HEK293T (cell line): ENCODE data around the gene TOMM7.

ENCODE experiments used
- CTCF ChIA-PET: fragments of 350-600 bp; formaldehyde crosslinking; extraction: SDS; loops from one replicate; lab custom pipeline; 2021; ENCODE audit warnings: antibody characterized with exemption, inconsistent platforms; lab: Yijun Ruan, JAX
- POLR2A ChIA-PET: fragments of 350-600 bp; formaldehyde crosslinking; extraction: SDS; loops from one replicate; lab custom pipeline; 2020; ENCODE audit warnings: antibody characterized with exemption, inconsistent platforms; lab: Yijun Ruan, JAX
- DNase-seq: peaks from one replicate; pipeline ENCODE4 v3.0.0; 2012; ENCODE audit warnings: mixed read lengths; ENCODE audit errors: extremely low spot score
- ARNT ChIP-seq: fragments of 450-650 bp; IDR thresholded peaks from 2 replicates; pipeline ENCODE4 v1.6.1; 2017; ENCODE audit warnings: mild to moderate bottlenecking
- BHLHE40 ChIP-seq: fragments of 450-650 bp; IDR thresholded peaks from 2 replicates; pipeline ENCODE4 v1.6.1; 2016; ENCODE audit warnings: mild to moderate bottlenecking, moderate library complexity, borderline replicate concordance
- CTBP1 ChIP-seq: fragments of 450-650 bp; IDR thresholded peaks from 2 replicates; pipeline ENCODE4 v1.6.1; 2016; ENCODE audit warnings: borderline replicate concordance
- ELF4 ChIP-seq: fragments of 450-650 bp; IDR thresholded peaks from 2 replicates; pipeline ENCODE4 v1.6.1; 2017; ENCODE audit warnings: antibody characterized with exemption
- FOXA1 ChIP-seq: fragments of 450-650 bp; IDR thresholded peaks from 2 replicates; pipeline ENCODE4 v1.6.1; 2016; ENCODE audit warnings: mild to moderate bottlenecking
- FOXK2 ChIP-seq: fragments of 450-650 bp; IDR thresholded peaks from 2 replicates; pipeline ENCODE4 v1.6.1; 2016; ENCODE audit warnings: mild to moderate bottlenecking
- FOXM1 ChIP-seq: fragments of 450-650 bp; IDR thresholded peaks from 2 replicates; pipeline ENCODE4 v1.6.1; 2017; ENCODE audit warnings: mild to moderate bottlenecking, borderline replicate concordance
- HDGF ChIP-seq: fragments of 450-650 bp; IDR thresholded peaks from 2 replicates; pipeline ENCODE4 v1.6.1; 2017; ENCODE audit warnings: antibody characterized with exemption, borderline replicate concordance
- L3MBTL2 ChIP-seq: fragments of 450-650 bp; conservative IDR thresholded peaks from 2 replicates; pipeline ENCODE4 v1.6.1; 2016; ENCODE audit warnings: mild to moderate bottlenecking
- LEF1 ChIP-seq: fragments of 450-650 bp; IDR thresholded peaks from 2 replicates; pipeline ENCODE4 v1.6.1; 2017; ENCODE audit warnings: mild to moderate bottlenecking, borderline replicate concordance
- NFRKB ChIP-seq: fragments of 450-650 bp; IDR thresholded peaks from 2 replicates; pipeline ENCODE4 v1.6.1; 2016; ENCODE audit warnings: mild to moderate bottlenecking, moderate library complexity
- SP1 ChIP-seq: fragments of 450-650 bp; IDR thresholded peaks from 2 replicates; pipeline ENCODE4 v1.6.1; 2017
- SUZ12 ChIP-seq: fragments of 450-650 bp; IDR thresholded peaks from 2 replicates; pipeline ENCODE4 v1.6.1; 2016; ENCODE audit warnings: mild to moderate bottlenecking
- TARDBP ChIP-seq: fragments of 450-650 bp; IDR thresholded peaks from 2 replicates; pipeline ENCODE4 v1.6.1; 2016
- ZNF384 ChIP-seq: fragments of 450-650 bp; IDR thresholded peaks from 2 replicates; pipeline ENCODE4 v1.6.1; 2016
- TF ChIP-seq, protein P1 (sequence below): fragments of 450-650 bp; IDR thresholded peaks from 2 replicates; pipeline ENCODE4 v1.6.1; 2016

Gene TOMM7

GRCh38 chr7:22823142-22823497 is 471 bp upstream of the TOMM7 start:
- TF ChIP-seq FOXA1 (no peak), L3MBTL2 (peak; percentile 26)
- DNase-seq, result no peak
- ChIA-PET POLR2A (interaction anchor here (0.7 to 1.8 kb wide), 3 partner anchors 11 to 36 kb away, joined by 3 to 4 read pairs (median 3); no protein-coding TSS in a partner anchor), CTCF (no interaction called here)

DNA sequence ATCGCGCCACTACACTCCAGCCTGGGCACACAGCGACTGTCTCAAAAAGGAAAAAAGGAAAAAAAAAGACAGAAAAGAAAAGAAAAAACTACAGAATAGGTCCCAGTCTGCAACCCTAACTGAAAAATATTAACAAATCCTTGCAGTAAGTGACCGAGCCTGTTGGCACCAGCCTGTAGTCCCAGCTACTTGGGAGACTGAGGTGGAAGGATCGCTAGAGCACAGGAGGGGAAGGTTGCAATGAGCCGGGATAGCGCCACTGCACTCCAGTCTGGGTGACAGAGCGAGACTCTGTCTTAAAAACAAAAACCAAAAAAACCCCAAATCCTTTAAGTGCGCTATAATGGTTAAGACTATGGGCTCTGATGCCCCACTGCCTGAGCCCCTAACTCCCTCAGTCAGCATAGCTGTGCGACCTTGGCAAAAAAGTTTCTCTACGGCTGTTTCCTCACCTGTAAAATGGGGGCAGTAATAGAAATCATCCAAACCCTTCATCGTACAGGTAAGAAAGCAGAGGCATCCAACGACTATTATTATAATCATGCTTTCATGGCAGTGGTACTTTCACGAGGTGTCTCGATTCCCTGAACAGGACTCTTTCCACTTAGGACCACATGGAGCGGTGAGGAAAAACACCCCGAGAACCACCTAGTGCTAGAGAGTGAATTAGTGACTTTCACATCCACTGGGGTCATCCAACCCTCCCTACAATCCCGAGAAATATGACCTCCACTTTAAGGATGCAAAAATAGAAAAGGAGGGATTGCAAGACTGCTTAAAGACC is 755 bp downstream of the TOMM7 start:
- DNase-seq, result no peak
- ChIA-PET POLR2A (interaction anchor here (0.9 to 1.8 kb wide), 3 partner anchors 12 to 38 kb away, joined by 3 to 4 read pairs (median 3); no protein-coding TSS in a partner anchor), CTCF (interaction anchor here (0.5 to 1.2 kb wide), 3 partner anchors 39 to 236 kb away, joined by 3 to 5 read pairs (median 4); no protein-coding TSS in a partner anchor)
- TF ChIP-seq NFRKB (no peak), FOXK2 (no peak), LEF1 (no peak), CTBP1 (no peak), HDGF (no peak), ZNF384 (no peak), FOXA1 (no peak), FOXM1 (no peak), TARDBP (no peak), ELF4 (no peak), ARNT (no peak)

- DNase-seq, result no peak
- TF ChIP-seq BHLHE40, result no peak
- TF ChIP-seq SP1, result no peak
- no peak for TF ChIP-seq ARNT
- no peak for TF ChIP-seq SUZ12
- no peak for TF ChIP-seq LEF1
- no peak for TF ChIP-seq FOXM1
- TF ChIP-seq, protein P1, sequence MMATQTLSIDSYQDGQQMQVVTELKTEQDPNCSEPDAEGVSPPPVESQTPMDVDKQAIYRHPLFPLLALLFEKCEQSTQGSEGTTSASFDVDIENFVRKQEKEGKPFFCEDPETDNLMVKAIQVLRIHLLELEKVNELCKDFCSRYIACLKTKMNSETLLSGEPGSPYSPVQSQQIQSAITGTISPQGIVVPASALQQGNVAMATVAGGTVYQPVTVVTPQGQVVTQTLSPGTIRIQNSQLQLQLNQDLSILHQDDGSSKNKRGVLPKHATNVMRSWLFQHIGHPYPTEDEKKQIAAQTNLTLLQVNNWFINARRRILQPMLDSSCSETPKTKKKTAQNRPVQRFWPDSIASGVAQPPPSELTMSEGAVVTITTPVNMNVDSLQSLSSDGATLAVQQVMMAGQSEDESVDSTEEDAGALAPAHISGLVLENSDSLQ, result no peak
- TF ChIP-seq FOXA1, result no peak
- TF ChIP-seq NFRKB, result no peak
- TF ChIP-seq L3MBTL2, result no peak
- no peak for TF ChIP-seq CTBP1
- no peak for TF ChIP-seq TARDBP
- TF ChIP-seq HDGF, result no peak
- TF ChIP-seq FOXK2, result no peak
- TF ChIP-seq ELF4, result no peak
- TF ChIP-seq ZNF384, result no peak
- ChIA-PET CTCF (no interaction called here), POLR2A (no interaction called here)
Measured at GRCh38 chr7:22819476-22819875, 3.2 kb downstream of the TOMM7 start.

GRCh38 chr7:22814261-22815208 is 8.1 kb downstream of the TOMM7 start:
- DNase-seq, result no peak
- no peak for TF ChIP-seq ARNT
- no peak for TF ChIP-seq SUZ12
- no peak for TF ChIP-seq ELF4
- no peak for TF ChIP-seq HDGF
- no peak for TF ChIP-seq FOXA1
- no peak for TF ChIP-seq FOXM1
- no peak for TF ChIP-seq NFRKB
- ChIA-PET POLR2A (no interaction called here), CTCF (interaction anchor here (0.6 kb wide), 1 partner anchor 84 kb away, joined by 3 read pairs; no protein-coding TSS in a partner anchor)

GRCh38 chr7:22812353-22812752 is 10.3 kb downstream of the TOMM7 start:
- CTCF ChIA-PET, result no interaction called here
- TF ChIP-seq, protein P1, result no peak
- TF ChIP-seq ELF4, result no peak
- no peak for TF ChIP-seq NFRKB
- no peak for TF ChIP-seq HDGF
- TF ChIP-seq BHLHE40, result no peak
- no peak for TF ChIP-seq L3MBTL2
- no peak for TF ChIP-seq SP1
- no peak for TF ChIP-seq SUZ12
- TF ChIP-seq TARDBP, result no peak
- TF ChIP-seq FOXA1, result no peak
- no peak for TF ChIP-seq FOXM1
- TF ChIP-seq LEF1, result no peak
- TF ChIP-seq FOXK2, result no peak
- TF ChIP-seq ZNF384, result no peak
- no peak for TF ChIP-seq ARNT
- no peak for TF ChIP-seq CTBP1
- DNase-seq, result no peak
- POLR2A ChIA-PET, result no interaction called here

- TF ChIP-seq FOXK2, result no peak
- TF ChIP-seq HDGF, result no peak
- no peak for TF ChIP-seq ELF4
- no peak for TF ChIP-seq BHLHE40
- TF ChIP-seq, protein P1, result no peak
- no peak for TF ChIP-seq FOXM1
- TF ChIP-seq LEF1, result no peak
- TF ChIP-seq NFRKB, result no peak
- no peak for TF ChIP-seq SP1
- no peak for TF ChIP-seq ARNT
- no peak for TF ChIP-seq FOXA1
- TF ChIP-seq ZNF384, result no peak
- no peak for TF ChIP-seq TARDBP
- no peak for TF ChIP-seq CTBP1
- TF ChIP-seq SUZ12, result no peak
- TF ChIP-seq L3MBTL2, result no peak
Measured at GRCh38 chr7:22811746-22812280, 10.8 kb downstream of the TOMM7 start.

More at GRCh38 chr7:22811746-22812280, 10.8 kb downstream of the TOMM7 start:
- ChIA-PET POLR2A (no interaction called here), CTCF (no interaction called here)
- DNase-seq, result no peak
